ENCODE data around the gene MRPL53. TPM values are rescaled to one million over a fixed set of nuclear protein-coding genes. Genes with fewer than 3 reads are reported as not detected.
"Not testable (repeated sequence)": the region's sequence is repeated elsewhere in the genome, so short reads cannot be mapped to it uniquely, and the experiment has no call there.

MRPL53 gene
- total and polyA plus RNA-seq, 2 of the 8 experiments (the other 6 are each of a cell fraction or from before 2014, with no cell fraction given): 36.6 to 46.3 TPM

GRCh38 chr2:74471332-74472065 is 981 bp downstream of the MRPL53 start (continued):
- no peak for TF ChIP-seq CBX5 (IDR thresholded peaks at IDR 0.05; ENCODE audit: low read depth, low read length)
- no peak for TF ChIP-seq TEAD4 (IDR thresholded peaks at IDR 0.05; ENCODE audit: low read depth, low read length)
- TF ChIP-seq SP1 (IDR thresholded peaks at IDR 0.05; ENCODE audit: low read depth, low read length): no peak
- TF ChIP-seq TAF1 (IDR thresholded peaks at IDR 0.05; ENCODE audit: low read depth, low read length): no peak
- TF ChIP-seq BACH1 (IDR thresholded peaks at IDR 0.05; ENCODE audit: low read length): no peak
- no peak for TF ChIP-seq CHD1 (IDR thresholded peaks at IDR 0.05; ENCODE audit: low read depth, low read length)
- TF ChIP-seq POLR2AphosphoS5 (IDR thresholded peaks at IDR 0.05; ENCODE audit: low read depth, low read length): no peak

GRCh38 chr2:74470742-74471141 is 1.7 kb downstream of the MRPL53 start:
- H2BK12ac ChIP-seq (ENCODE audit: low read depth, low read length); H3K79me2 ChIP-seq (ENCODE audit: control insufficient read depth in 1 of 2, insufficient read depth in 2 of 2, low read length in 2 of 2); H2BK20ac ChIP-seq (ENCODE audit: low read length); H2AK5ac ChIP-seq (ENCODE audit: low read depth, low read length); H3K4ac ChIP-seq (replicated peaks; ENCODE audit: insufficient read length, low read depth, low read length); H3K18ac ChIP-seq (ENCODE audit: extremely low read depth, low read length); H4K8ac ChIP-seq (ENCODE audit: extremely low read depth, insufficient read depth, low read length); H3K27me3 ChIP-seq (replicated peaks in 1 of 4; ENCODE audit: control insufficient read depth in 3 of 4, extremely low read depth in 1 of 4, insufficient read depth in 3 of 4, low read length in 3 of 4); H3K9ac ChIP-seq (replicated peaks in 1 of 4; ENCODE audit: extremely low read depth in 1 of 4, low read depth in 3 of 4, low read length in 3 of 4); FAIRE-seq; H3K56ac ChIP-seq (replicated peaks; ENCODE audit: insufficient read length, low read depth, low read length); DNase-seq (ENCODE audit: low read depth in 1 of 2, low spot score in 2 of 2); H2BK120ac ChIP-seq (replicated peaks; ENCODE audit: low read depth, low read length); H3K23ac ChIP-seq (ENCODE audit: insufficient read length); H4K20me1 ChIP-seq (replicated peaks in 1 of 2; ENCODE audit: control insufficient read depth in 1 of 2, insufficient read depth in 2 of 2, low read length in 2 of 2); H3K9me3 ChIP-seq (ENCODE audit: insufficient read depth in 2 of 2, low read depth in 1 of 2, low read length in 1 of 2); H3K4me1 ChIP-seq (replicated peaks in 1 of 4; ENCODE audit: control insufficient read depth in 3 of 4, insufficient read depth in 4 of 4, low read length in 3 of 4); H2AFZ ChIP-seq (ENCODE audit: low read length); H2BK15ac ChIP-seq (ENCODE audit: low read length); H2BK5ac ChIP-seq (ENCODE audit: low read depth, low read length); H3K14ac ChIP-seq (ENCODE audit: insufficient read length); H4K5ac ChIP-seq (ENCODE audit: insufficient read length, low read depth, low read length); H3K79me1 ChIP-seq (ENCODE audit: low read depth, low read length); H3K4me2 ChIP-seq (ENCODE audit: insufficient read depth in 1 of 2, low read depth in 2 of 2, low read length in 2 of 2); H3K4me3 ChIP-seq (ENCODE audit: extremely low read depth in 1 of 4, insufficient read depth in 2 of 4, low read depth in 3 of 4, low read length in 4 of 4); H3K36me3 ChIP-seq (ENCODE audit: control insufficient read depth in 2 of 4, insufficient read depth in 4 of 4, low read length in 3 of 4); H4K91ac ChIP-seq (replicated peaks; ENCODE audit: insufficient read length, low read length); H3K27ac ChIP-seq (ENCODE audit: low read depth, low read length): not testable (repeated sequence)
- H3K23me2 ChIP-seq (ENCODE audit: low read depth, low read length): peaks cover 13% of the 10 kb centered on the region
- ChIA-PET POLR2A (ENCODE audit: partially characterized antibody) (interaction anchor here (1.0 to 5.2 kb wide), 3 partner anchors 11 to 83 kb away, joined by 3 to 89 read pairs (median 43); partner anchors contain the start of genes CCDC142, INO80B, LOXL3 and TTC31), CTCF (ENCODE audit: partially characterized antibody) (interaction anchor here (4.7 kb wide), 1 partner anchor 12 kb away, joined by 35 read pairs; the partner anchor contains the start of genes CCDC142 and TTC31)
- whole genome bisulfite sequencing, 2 experiments (ENCODE audit: extremely low coverage in 1 of 2, insufficient coverage in 1 of 2, insufficient read length in 1 of 2, insufficient replicate concordance in 2 of 2, low coverage in 1 of 2, low lambda C conversion rate in 2 of 2, missing lambda C conversion rate in 1 of 2): 92% methylated on average over 12 of the region's 12 CpGs; no CpG with 5 or more reads in 1 of the 2 experiments
